Measurements from ENCODE around the gene RSPH6A. TPM values are rescaled to one million over a fixed set of nuclear protein-coding genes. Genes with fewer than 3 reads are reported as not detected.

RSPH6A gene
- total and polyA plus RNA-seq, 2 of the 13 experiments (the other 11 are each of a cell fraction or from before 2014, with no cell fraction given): 0.07 TPM; not detected in 1

- TF ChIP-seq PATZ1 (CRISPR knock-in tag; IDR thresholded peaks at IDR 0.05) (peak; percentile 99), ZNF850 (CRISPR knock-in tag; conservative IDR thresholded peaks at IDR 0.05) (no peak), HMG20A (CRISPR knock-in tag; IDR thresholded peaks at IDR 0.05; ENCODE audit: borderline replicate concordance) (no peak), RFX3 (CRISPR knock-in tag; IDR thresholded peaks at IDR 0.05) (no peak), ZBTB25 (CRISPR knock-in tag; IDR thresholded peaks at IDR 0.05) (peak; percentile 56; the same call in 1 of the 2 replicates), MXD4 (CRISPR knock-in tag; IDR thresholded peaks at IDR 0.05) (no peak), MED8 (CRISPR knock-in tag; IDR thresholded peaks at IDR 0.05; ENCODE audit: insufficient replicate concordance) (no peak), GABPB1 (CRISPR knock-in tag; IDR thresholded peaks at IDR 0.05) (peak; percentile 66; the same call in 1 of the 2 replicates), ZNF234 (CRISPR knock-in tag; conservative IDR thresholded peaks at IDR 0.05) (no peak; the same call in 1 of the 2 replicates), PHB2 (IDR thresholded peaks at IDR 0.05; ENCODE audit: partially characterized antibody) (no peak), KLF15 (CRISPR knock-in tag; IDR thresholded peaks at IDR 0.05; ENCODE audit: borderline replicate concordance) (no peak), ZNF256 (CRISPR knock-in tag; conservative IDR thresholded peaks at IDR 0.05) (no peak), ZC3H4 (CRISPR knock-in tag; IDR thresholded peaks at IDR 0.05; ENCODE audit: borderline replicate concordance) (no peak), ZMAT3 (CRISPR knock-in tag; conservative IDR thresholded peaks at IDR 0.05) (peak; percentile 49; the same call in 1 of the 2 replicates), SMC3 (IDR thresholded peaks at IDR 0.05; ENCODE audit: low read length) (no peak; the same call in 1 of the 2 replicates), ESRRA (CRISPR knock-in tag; IDR thresholded peaks at IDR 0.05; ENCODE audit: low read depth) (peak; percentile 35; the same call in 1 of the 2 replicates), SMAD1 (CRISPR knock-in tag; IDR thresholded peaks at IDR 0.05; ENCODE audit: borderline replicate concordance, low read depth) (no peak), ZNF768 (CRISPR knock-in tag; IDR thresholded peaks at IDR 0.05) (peak; percentile 65), NONO (IDR thresholded peaks at IDR 0.05) (no peak), NONO (CRISPR knock-in tag; conservative IDR thresholded peaks at IDR 0.05) (0 out of 2 replicates have a peak, but pooled peaks have one; percentile 49), ZNF20 (CRISPR knock-in tag; IDR thresholded peaks at IDR 0.05) (0 out of 2 replicates have a peak, but pooled peaks have one; percentile 40), ZNF503 (CRISPR knock-in tag; IDR thresholded peaks at IDR 0.05) (peak; percentile 37; the same call in 1 of the 2 replicates)
- TF ChIP-seq, protein P1, sequence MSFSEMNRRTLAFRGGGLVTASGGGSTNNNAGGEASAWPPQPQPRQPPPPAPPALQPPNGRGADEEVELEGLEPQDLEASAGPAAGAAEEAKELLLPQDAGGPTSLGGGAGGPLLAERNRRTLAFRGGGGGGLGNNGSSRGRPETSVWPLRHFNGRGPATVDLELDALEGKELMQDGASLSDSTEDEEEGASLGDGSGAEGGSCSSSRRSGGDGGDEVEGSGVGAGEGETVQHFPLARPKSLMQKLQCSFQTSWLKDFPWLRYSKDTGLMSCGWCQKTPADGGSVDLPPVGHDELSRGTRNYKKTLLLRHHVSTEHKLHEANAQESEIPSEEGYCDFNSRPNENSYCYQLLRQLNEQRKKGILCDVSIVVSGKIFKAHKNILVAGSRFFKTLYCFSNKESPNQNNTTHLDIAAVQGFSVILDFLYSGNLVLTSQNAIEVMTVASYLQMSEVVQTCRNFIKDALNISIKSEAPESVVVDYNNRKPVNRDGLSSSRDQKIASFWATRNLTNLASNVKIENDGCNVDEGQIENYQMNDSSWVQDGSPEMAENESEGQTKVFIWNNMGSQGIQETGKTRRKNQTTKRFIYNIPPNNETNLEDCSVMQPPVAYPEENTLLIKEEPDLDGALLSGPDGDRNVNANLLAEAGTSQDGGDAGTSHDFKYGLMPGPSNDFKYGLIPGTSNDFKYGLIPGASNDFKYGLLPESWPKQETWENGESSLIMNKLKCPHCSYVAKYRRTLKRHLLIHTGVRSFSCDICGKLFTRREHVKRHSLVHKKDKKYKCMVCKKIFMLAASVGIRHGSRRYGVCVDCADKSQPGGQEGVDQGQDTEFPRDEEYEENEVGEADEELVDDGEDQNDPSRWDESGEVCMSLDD (CRISPR knock-in tag; IDR thresholded peaks at IDR 0.05; ENCODE audit: borderline replicate concordance): peak; percentile 64; the same call in 1 of the 2 replicates
Observed at GRCh38 chr19:45863840-45864628, 48.9 kb upstream of the RSPH6A start, which contains the start of gene FOXA3 (continued).

Measured in HepG2 (cell line).